Islet of Langerhans (tissue), 1 donor: Measurements from ENCODE around the gene BACH2.
A peak's percentile ranks its signal among the peaks of the same experiment; 100 is the strongest.
"Not testable (repeated sequence)": the region's sequence is repeated elsewhere in the genome, so short reads cannot be mapped to it uniquely, and the experiment has no call there.

ENCODE experiments used
- FAIRE-seq: peaks from one replicate; lab custom pipeline; 2011; peaks lifted over from hg19 to GRCh38; lab: Jason Lieb, UNC

BACH2 gene

GRCh38 chr6:90301816-90302215 lies 5.2 kb upstream of the BACH2 start:
- no peak for FAIRE-seq

- FAIRE-seq = no peak
These were observed 1.9 kb upstream of the BACH2 start for GRCh38 chr6:90298459-90299053.

GRCh38 chr6:90297867-90298381 lies 1.3 kb upstream of the BACH2 start:
- FAIRE-seq = no peak

- FAIRE-seq = no peak
These were observed 648 bp upstream of the BACH2 start for GRCh38 chr6:90297115-90297866.

GRCh38 chr6:90295854-90296340 lies 746 bp downstream of the BACH2 start:
- FAIRE-seq = no peak

- FAIRE-seq = no peak
These were observed 1.4 kb downstream of the BACH2 start for GRCh38 chr6:90294989-90295853.

- FAIRE-seq = no peak
These were observed 2.0 kb downstream of the BACH2 start for GRCh38 chr6:90294614-90294988.

- no peak for FAIRE-seq
These were observed 2.6 kb downstream of the BACH2 start for GRCh38 chr6:90294008-90294511.

GRCh38 chr6:90293319-90293953 lies 3.2 kb downstream of the BACH2 start:
- FAIRE-seq = peak; percentile 84

- no peak for FAIRE-seq
These were observed 5.1 kb downstream of the BACH2 start for GRCh38 chr6:90291565-90291964.

- FAIRE-seq = no peak
These were observed 5.7 kb downstream of the BACH2 start for GRCh38 chr6:90290811-90291420.

- FAIRE-seq = no peak
These were observed 6.7 kb downstream of the BACH2 start for GRCh38 chr6:90289902-90290301.

GRCh38 chr6:90288404-90288803 lies 8.2 kb downstream of the BACH2 start:
- FAIRE-seq = no peak

- FAIRE-seq = no peak
These were observed 9.7 kb downstream of the BACH2 start for GRCh38 chr6:90286884-90287488.

GRCh38 chr6:90285611-90286381 lies 10.8 kb downstream of the BACH2 start:
- FAIRE-seq = peak; percentile 99

GRCh38 chr6:90285042-90285481 lies 11.6 kb downstream of the BACH2 start:
- FAIRE-seq = no peak

GRCh38 chr6:90284236-90285041 lies 12.2 kb downstream of the BACH2 start:
- FAIRE-seq = peak; percentile 92

- not testable (repeated sequence) for FAIRE-seq
These were observed 14.4 kb downstream of the BACH2 start for GRCh38 chr6:90282265-90282664.

- FAIRE-seq = no peak
These were observed 18.5 kb downstream of the BACH2 start for GRCh38 chr6:90278129-90278528.
